ENCODE data around the gene E2F1. TPM values are rescaled to one million over a fixed set of nuclear protein-coding genes. Genes with fewer than 3 reads are reported as not detected.
A peak's percentile ranks its signal among the peaks of the same experiment; 100 is the strongest.

The E2F1 gene
- total RNA-seq, 3 donors from 2014 or later (not counting 1 experiment from before 2014, with no cell fraction given): 4.6 to 5.6 (median 4.7) TPM

DNA sequence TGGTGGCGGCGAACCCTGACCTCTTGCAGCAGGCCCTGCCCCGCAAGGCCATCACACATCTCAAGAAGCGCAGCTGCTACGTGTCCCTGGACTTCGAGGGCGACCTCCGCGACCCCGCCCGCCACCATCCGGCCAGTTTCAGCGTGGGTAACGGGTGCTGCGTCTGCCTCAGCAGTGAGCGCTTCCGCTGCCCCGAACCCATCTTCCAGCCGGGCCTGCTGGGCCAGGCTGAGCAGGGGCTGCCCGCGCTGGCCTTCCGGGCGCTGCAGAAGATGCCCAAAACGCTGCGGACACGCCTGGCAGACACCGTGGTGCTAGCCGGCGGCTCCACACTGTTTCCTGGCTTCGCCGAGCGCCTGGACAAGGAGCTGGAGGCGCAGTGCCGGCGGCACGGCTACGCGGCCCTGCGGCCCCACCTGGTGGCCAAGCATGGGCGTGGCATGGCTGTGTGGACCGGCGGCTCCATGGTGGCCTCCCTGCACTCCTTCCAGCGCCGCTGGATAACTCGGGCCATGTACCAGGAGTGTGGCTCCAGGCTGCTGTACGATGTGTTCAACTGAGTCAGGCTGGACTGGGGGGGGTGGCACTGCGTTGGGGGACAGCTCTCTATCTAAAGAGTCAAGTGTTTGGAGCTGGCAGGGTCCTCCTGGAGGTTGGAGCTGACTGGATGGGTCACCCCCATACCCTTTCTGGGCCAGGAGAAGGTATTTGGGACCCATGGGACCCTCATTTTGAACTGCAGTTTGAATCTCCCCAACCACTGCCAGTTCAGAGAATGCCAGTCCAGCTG is 18.3 kb downstream of the E2F1 start:
- Histone ChIP-seq H3K9me3 (ENCODE audit: control insufficient read depth, insufficient read depth, low read length) (no peaks in the 10 kb centered on the region), H3K36me3 (ENCODE audit: control insufficient read depth, insufficient read depth, low read length) (no peaks in the 10 kb centered on the region), H3K4me3 (ENCODE audit: low read length) (peak overlapping the region; percentile 58), H3K27me3 (ENCODE audit: control insufficient read depth, insufficient read depth, low read length) (no peaks in the 10 kb centered on the region), H3K4me1 (ENCODE audit: control insufficient read depth, insufficient read depth, low read length) (peaks cover 49% of the 10 kb centered on the region), H3K27ac (ENCODE audit: low read length) (peak overlapping the region; percentile 19)
- H3K36me3 Mint-ChIP-seq: no peaks in the 10 kb centered on the region
- WGBS (ENCODE audit: insufficient coverage): 9% methylated on average over 47 of the region's 47 CpGs
- ATAC-seq: peak; percentile 63 to 75 (median 65)
- no peaks in the 10 kb centered on the region for H3K9me3 Mint-ChIP-seq
- H3K4me3 Mint-ChIP-seq: peak overlapping the region; percentile 84
- H3K4me1 Mint-ChIP-seq: peaks cover 24 to 42% of the 10 kb centered on the region in 2 donors
- peak; percentile 80 to 89 for DNase-seq
- H3K27ac Mint-ChIP-seq: peak overlapping the region; percentile 38 to 96
- intact Hi-C loops (cut with micrococcal nuclease): loop anchor here (1.0 to 2.0 kb wide), 2 partner anchors 19 to 211 kb away; partner anchors contain the start of gene E2F1
- no peaks in the 10 kb centered on the region for H3K27me3 Mint-ChIP-seq (ENCODE audit: low read depth in 2 of 2)
- TF ChIP-seq, protein P1, sequence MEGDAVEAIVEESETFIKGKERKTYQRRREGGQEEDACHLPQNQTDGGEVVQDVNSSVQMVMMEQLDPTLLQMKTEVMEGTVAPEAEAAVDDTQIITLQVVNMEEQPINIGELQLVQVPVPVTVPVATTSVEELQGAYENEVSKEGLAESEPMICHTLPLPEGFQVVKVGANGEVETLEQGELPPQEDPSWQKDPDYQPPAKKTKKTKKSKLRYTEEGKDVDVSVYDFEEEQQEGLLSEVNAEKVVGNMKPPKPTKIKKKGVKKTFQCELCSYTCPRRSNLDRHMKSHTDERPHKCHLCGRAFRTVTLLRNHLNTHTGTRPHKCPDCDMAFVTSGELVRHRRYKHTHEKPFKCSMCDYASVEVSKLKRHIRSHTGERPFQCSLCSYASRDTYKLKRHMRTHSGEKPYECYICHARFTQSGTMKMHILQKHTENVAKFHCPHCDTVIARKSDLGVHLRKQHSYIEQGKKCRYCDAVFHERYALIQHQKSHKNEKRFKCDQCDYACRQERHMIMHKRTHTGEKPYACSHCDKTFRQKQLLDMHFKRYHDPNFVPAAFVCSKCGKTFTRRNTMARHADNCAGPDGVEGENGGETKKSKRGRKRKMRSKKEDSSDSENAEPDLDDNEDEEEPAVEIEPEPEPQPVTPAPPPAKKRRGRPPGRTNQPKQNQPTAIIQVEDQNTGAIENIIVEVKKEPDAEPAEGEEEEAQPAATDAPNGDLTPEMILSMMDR (IDR thresholded peaks at IDR 0.05): peak; percentile 90

DNA sequence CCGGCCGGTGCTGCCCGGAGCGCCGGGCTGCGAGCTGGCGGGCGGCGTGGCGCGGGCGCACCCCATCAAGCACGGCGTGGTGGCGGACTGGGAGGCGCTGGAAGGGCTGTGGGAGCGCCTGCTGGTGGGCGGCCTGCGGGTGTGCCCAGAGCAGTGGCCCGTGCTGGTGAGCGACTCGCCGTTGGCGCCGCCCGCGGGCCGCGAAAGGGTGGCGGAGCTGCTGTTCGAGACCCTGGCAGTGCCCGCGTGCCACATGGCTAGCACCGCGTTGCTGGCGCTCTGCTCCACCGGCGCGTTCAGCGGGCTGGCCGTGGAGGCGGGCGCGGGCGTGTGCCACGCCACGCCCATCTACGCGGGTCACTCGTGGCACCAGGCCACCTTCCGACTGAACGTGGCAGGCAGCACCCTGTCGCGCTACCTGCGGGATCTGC is 18.9 kb downstream of the E2F1 start:
- Mint-ChIP-seq H3K27ac (peak overlapping the region; percentile 85 to 96), H3K4me3 (peak overlapping the region; percentile 84), H3K9me3 (no peaks in the 10 kb centered on the region), H3K4me1 (peaks cover 26 to 44% of the 10 kb centered on the region in 2 donors), H3K27me3 (ENCODE audit: low read depth in 2 of 2) (no peaks in the 10 kb centered on the region), H3K36me3 (no peaks in the 10 kb centered on the region)
- Histone ChIP-seq H3K9me3 (ENCODE audit: control insufficient read depth, insufficient read depth, low read length) (no peaks in the 10 kb centered on the region), H3K36me3 (ENCODE audit: control insufficient read depth, insufficient read depth, low read length) (no peaks in the 10 kb centered on the region), H3K4me1 (ENCODE audit: control insufficient read depth, insufficient read depth, low read length) (peaks cover 49% of the 10 kb centered on the region), H3K27me3 (ENCODE audit: control insufficient read depth, insufficient read depth, low read length) (no peaks in the 10 kb centered on the region), H3K27ac (ENCODE audit: low read length) (peak overlapping the region; percentile 19), H3K4me3 (ENCODE audit: low read length) (peak overlapping the region; percentile 58)
- ATAC-seq (peak; percentile 10 to 33 (median 25)), DNase-seq (peak; percentile 40 to 67)
- WGBS (ENCODE audit: insufficient coverage): 12% methylated on average over 55 of the region's 55 CpGs
- TF ChIP-seq, protein P1 (IDR thresholded peaks at IDR 0.05): no peak
- intact Hi-C loops (cut with micrococcal nuclease): loop anchor here (2.0 kb wide), 1 partner anchor 20 kb away; the partner anchor contains the start of gene E2F1

DNA sequence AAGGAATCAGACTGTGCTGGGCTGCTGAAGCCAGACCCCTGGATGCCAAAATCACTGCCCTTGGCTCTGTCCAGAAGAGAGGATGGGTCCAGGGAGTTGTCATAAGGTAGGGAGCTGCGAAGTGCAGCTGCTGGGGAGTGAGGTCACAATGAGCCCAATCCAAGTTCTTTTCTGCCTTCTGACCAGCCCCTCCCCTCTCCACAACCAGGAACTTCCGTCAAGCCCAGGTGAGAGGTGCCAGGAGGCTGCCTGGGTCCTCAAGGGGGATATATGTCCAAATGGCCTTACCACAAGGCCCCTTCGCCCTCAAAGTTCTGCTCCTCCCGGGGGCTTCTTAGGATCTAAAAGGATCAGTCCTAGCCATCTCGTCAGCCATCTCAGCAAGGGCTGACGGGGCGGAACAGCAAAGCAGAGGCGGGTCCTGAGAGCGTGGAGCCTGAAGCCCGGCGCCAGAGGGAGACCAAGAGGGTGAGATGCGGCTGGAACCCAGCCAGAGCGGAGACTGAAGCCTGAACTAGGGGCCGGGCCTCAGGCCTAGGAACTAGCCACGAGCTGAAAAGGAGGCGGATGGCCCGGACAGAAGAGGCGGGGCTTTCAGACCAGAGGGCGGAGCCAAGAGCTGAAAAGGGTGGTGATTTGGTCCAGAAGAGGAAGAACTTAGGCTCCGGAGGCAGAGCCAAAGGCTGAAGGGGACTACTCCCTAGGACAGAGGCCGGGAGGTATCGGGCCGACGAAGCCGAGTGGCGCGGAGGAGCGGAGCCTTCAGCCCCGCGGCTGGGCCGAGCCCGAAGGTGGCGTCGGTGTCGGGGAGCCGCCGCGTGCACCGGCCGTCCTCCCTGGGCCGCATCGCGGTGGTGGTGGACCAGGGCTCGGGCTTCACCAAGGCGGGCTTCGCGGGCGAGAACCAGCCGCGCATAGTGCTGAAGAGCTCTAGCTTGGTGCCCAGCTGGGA is 19.6 kb downstream of the E2F1 start, which contains the start of gene ACTL10:
TSS of gene ACTL10 (plus strand) at position 651 of the 952 bp plus-strand sequence. CDS start 555 bp downstream, outside the sequence.
- TF ChIP-seq, protein P1 (IDR thresholded peaks at IDR 0.05): no peak
- peak; percentile 82 to 89 for DNase-seq
- H3K9me3 ChIP-seq (ENCODE audit: control insufficient read depth, insufficient read depth, low read length): no peaks in the 10 kb centered on the region
- H3K4me1 ChIP-seq (ENCODE audit: control insufficient read depth, insufficient read depth, low read length): peaks cover 51% of the 10 kb centered on the region
- no peaks in the 10 kb centered on the region for H3K9me3 Mint-ChIP-seq
- no peaks in the 10 kb centered on the region for H3K27me3 ChIP-seq (ENCODE audit: control insufficient read depth, insufficient read depth, low read length)
- no peaks in the 10 kb centered on the region for H3K36me3 Mint-ChIP-seq
- no peaks in the 10 kb centered on the region for H3K27me3 Mint-ChIP-seq (ENCODE audit: low read depth in 2 of 2)
- intact Hi-C loops (cut with micrococcal nuclease): loop anchor here (2.0 kb wide), 1 partner anchor 20 kb away; the partner anchor contains the start of gene E2F1
- peaks cover 26 to 44% of the 10 kb centered on the region in 2 donors for H3K4me1 Mint-ChIP-seq
- WGBS (ENCODE audit: insufficient coverage): 8% methylated on average over 50 of the region's 50 CpGs
- peak within 1 kb of the TSS; percentile 89 to 96 for H3K27ac Mint-ChIP-seq
- peak within 1 kb of the TSS; percentile 53 for H3K27ac ChIP-seq (ENCODE audit: low read length)
- peak; percentile 65 to 84 (median 67) for ATAC-seq
- H3K36me3 ChIP-seq (ENCODE audit: control insufficient read depth, insufficient read depth, low read length): no peaks in the 10 kb centered on the region
- H3K4me3 ChIP-seq (ENCODE audit: low read length): peak within 1 kb of the TSS; percentile 58
- peak within 1 kb of the TSS; percentile 97 for H3K4me3 Mint-ChIP-seq

All from natural killer cell (primary cell).